Thoracic aorta (tissue), 2 donors: Measurements from ENCODE around the gene HPN. TPM values are rescaled to one million over a fixed set of nuclear protein-coding genes. Genes with fewer than 3 reads are reported as not detected.

ENCODE experiments used
- ATAC-seq: fragments of 150-250 bp; one replicate; pipeline ENCODE4 v1.8.0; 2017; ENCODE audit warnings: low read depth; ENCODE audit not compliant: insufficient number of reproducible peaks, low FRiP score
- DNase-seq: peaks from one replicate; pipeline ENCODE4 v3.0.0-alpha.2; 2020; ENCODE audit warnings: low spot score
- H3K27ac ChIP-seq, 2 donors: fragments of 200-600 bp; sonication (generic); 1 replicate in 1 of 2; 2 replicates in 1 of 2; pipeline ENCODE4 v1.5.1; 2016; ENCODE audit warnings: mild to moderate bottlenecking in 2 of 2, moderate library complexity in 2 of 2
- H3K27me3 ChIP-seq: fragments of 200-600 bp; sonication (generic); replicated peaks from 2 replicates; pipeline ENCODE4 v1.6.0; 2016; ENCODE audit warnings: mild to moderate bottlenecking; ENCODE audit not compliant: insufficient read depth
- H3K36me3 ChIP-seq: fragments of 200-600 bp; sonication (generic); one replicate; pipeline ENCODE4 v1.5.1; 2016
- H3K4me1 ChIP-seq, 2 donors: fragments of 200-600 bp; sonication (generic); 1 replicate in 1 of 2; 2 replicates in 1 of 2; pipeline versions ENCODE4 v1.5.1 to v1.6.0; 2016; ENCODE audit warnings: low read depth in 2 of 2, mild to moderate bottlenecking in 1 of 2; ENCODE audit not compliant: control insufficient read depth in 1 of 2
- H3K4me3 ChIP-seq: fragments of 200-600 bp; sonication (generic); 2 replicates; pipeline ENCODE4 v1.5.1; 2016; ENCODE audit warnings: mild to moderate bottlenecking
- H3K9me3 ChIP-seq: fragments of 200-600 bp; sonication (generic); 2 replicates; pipeline ENCODE4 v1.5.1; 2016
- total RNA-seq, 2 donors: library from RNA; depleted of rRNA; stranded (reverse); fragments of >200 nt; gene quantifications; one replicate each; pipeline versions ENCODE4 v1.1.0 to v1.2.3, GENCODE V29; 2016
- TF ChIP-seq, protein P1 (sequence below): fragments of 200-600 bp; sonication (generic); IDR thresholded peaks from one replicate; pipeline ENCODE4 v1.5.1; 2019; ENCODE audit warnings: antibody characterized with exemption

HPN gene
- total RNA-seq, 2 donors from 2014 or later: 0.35 to 5.4 TPM

- no peak overlapping the region for H3K27ac ChIP-seq
- DNase-seq: no peak
- no peak overlapping the region for H3K4me3 ChIP-seq
- TF ChIP-seq, protein P1, sequence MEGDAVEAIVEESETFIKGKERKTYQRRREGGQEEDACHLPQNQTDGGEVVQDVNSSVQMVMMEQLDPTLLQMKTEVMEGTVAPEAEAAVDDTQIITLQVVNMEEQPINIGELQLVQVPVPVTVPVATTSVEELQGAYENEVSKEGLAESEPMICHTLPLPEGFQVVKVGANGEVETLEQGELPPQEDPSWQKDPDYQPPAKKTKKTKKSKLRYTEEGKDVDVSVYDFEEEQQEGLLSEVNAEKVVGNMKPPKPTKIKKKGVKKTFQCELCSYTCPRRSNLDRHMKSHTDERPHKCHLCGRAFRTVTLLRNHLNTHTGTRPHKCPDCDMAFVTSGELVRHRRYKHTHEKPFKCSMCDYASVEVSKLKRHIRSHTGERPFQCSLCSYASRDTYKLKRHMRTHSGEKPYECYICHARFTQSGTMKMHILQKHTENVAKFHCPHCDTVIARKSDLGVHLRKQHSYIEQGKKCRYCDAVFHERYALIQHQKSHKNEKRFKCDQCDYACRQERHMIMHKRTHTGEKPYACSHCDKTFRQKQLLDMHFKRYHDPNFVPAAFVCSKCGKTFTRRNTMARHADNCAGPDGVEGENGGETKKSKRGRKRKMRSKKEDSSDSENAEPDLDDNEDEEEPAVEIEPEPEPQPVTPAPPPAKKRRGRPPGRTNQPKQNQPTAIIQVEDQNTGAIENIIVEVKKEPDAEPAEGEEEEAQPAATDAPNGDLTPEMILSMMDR: no peak
- H3K36me3 ChIP-seq: no peaks in the 10 kb centered on the region
- H3K4me1 ChIP-seq: peaks cover 3 to 6% of the 10 kb centered on the region in 2 donors
- H3K9me3 ChIP-seq: no peaks in the 10 kb centered on the region
- no peaks in the 10 kb centered on the region for H3K27me3 ChIP-seq
- ATAC-seq: no peak
Observed at GRCh38 chr19:35110974-35111373, 69.5 kb downstream of the HPN start.

- Histone ChIP-seq H3K27ac (no peak overlapping the region), H3K4me3 (no peak overlapping the region), H3K9me3 (no peaks in the 10 kb centered on the region), H3K27me3 (no peaks in the 10 kb centered on the region), H3K4me1 (peaks cover 3 to 6% of the 10 kb centered on the region in 2 donors), H3K36me3 (no peaks in the 10 kb centered on the region)
- TF ChIP-seq, protein P1: no peak
- ATAC-seq: no peak
- no peak for DNase-seq
Observed at GRCh38 chr19:35112995-35113688, 71.6 kb downstream of the HPN start.

DNA sequence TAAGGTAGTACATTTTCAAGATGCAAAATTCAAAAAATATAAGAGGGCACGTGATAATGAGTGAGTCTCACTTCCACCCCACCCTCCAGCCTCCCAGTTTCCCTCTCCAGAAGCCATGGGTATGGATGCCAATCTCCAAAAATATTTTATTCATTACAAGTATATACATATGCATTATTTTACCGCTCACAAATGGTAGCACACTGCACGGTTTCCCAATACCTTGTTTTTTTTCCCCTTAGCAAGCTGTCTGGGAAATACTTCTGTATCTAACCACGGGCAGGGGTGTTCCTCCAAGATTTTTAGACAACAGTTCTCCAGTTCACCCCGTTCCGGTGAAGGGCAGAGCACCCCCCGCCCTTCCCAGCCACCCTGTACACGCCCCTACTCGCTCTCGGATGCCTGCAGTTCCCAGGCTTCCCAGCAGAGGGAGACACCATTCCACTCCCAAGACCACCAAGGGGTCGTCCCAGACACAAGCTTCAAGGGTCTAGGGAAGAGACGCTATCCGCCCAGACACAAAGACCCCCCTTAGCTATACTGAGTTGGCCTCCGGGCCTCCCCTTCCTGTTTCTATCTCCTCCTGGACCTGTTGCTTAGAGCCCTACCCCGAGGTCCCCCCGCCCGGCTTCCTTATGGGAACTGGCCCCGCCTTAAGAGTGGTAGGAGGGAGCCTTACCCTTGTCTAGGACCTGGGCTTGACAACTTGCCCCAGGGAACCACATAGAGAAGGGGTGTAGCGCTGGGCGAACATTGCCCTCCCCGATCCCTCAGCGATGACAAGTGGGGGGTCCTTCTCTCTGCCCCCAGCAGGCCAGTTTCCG lies 73.0 kb downstream of the HPN start:
- H3K27ac ChIP-seq: no peak overlapping the region
- DNase-seq (no peak), ATAC-seq (peak; percentile 69)
- H3K4me1 ChIP-seq: peaks cover 3 to 6% of the 10 kb centered on the region in 2 donors
- peak overlapping the region; percentile 64 for H3K4me3 ChIP-seq
- TF ChIP-seq, protein P1: peak; percentile 97
- H3K36me3 ChIP-seq: no peaks in the 10 kb centered on the region
- H3K9me3 ChIP-seq: no peaks in the 10 kb centered on the region
- H3K27me3 ChIP-seq: no peaks in the 10 kb centered on the region

DNA sequence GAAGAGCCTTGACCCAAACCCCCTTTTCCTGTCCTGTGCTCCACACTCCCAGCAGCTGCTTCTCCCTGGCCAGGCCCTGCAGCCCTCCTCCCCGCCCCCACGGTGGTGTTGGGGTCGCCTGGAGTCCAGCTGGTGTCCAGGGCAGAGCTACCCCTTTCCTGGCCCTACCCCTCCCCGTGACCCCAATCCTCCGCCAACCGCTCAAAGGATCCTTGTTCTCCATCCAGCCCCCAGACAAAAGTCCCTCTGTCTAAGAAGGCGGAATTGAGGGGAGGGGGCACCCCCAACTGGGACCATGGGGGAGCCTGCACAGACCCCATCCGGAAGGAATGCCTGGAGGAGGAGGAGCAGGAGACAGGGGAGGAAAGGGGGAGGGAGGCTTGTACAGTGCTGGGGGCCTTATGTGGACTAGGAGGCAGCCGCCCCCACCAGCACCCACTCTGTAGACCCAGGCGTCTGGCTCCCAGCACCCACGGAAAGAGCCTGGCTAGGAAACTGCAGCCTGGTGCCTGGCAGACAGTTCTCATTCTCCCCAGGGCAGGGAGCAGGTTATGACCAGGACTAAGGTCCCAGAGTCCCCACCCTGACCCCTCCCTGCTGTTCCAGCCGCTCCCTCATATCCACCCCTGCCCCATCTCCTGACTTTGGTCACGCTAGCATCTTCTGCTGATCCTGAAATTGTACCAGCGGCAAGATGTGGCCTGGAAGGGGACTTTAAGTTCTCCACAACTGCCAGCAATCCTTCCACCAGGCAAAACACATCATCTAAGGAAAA lies 73.8 kb downstream of the HPN start, which contains the start of gene FXYD3:
Gene FXYD3, plus strand, starts transcription at position 647 of the 775 bp plus-strand sequence. CDS start 3,554 bp downstream, outside the sequence.
- no peak within 1 kb of the TSS for H3K27ac ChIP-seq
- peaks cover 3 to 6% of the 10 kb centered on the region in 2 donors for H3K4me1 ChIP-seq
- ATAC-seq (no peak), DNase-seq (no peak)
- TF ChIP-seq, protein P1: no peak
- H3K27me3 ChIP-seq: no peaks in the 10 kb centered on the region
- no peaks in the 10 kb centered on the region for H3K9me3 ChIP-seq
- H3K36me3 ChIP-seq: no peaks in the 10 kb centered on the region
- peak within 1 kb of the TSS; percentile 64 for H3K4me3 ChIP-seq

Other genes with a start within 250 kb of the HPN start
- 1 to 10 TPM; 1.5 to 1.7 TPM for gene ZNF30, start 114.8 kb upstream of the HPN start, total RNA-seq
- gene ZNF792, start 77.5 kb upstream of the HPN start, total RNA-seq: 1 to 10 TPM; 5.5 to 8.5 TPM
- gene GRAMD1A, start 41.4 kb upstream of the HPN start, total RNA-seq: 10 to 100 TPM; 42.9 to 83.5 TPM
- 10 to 100 TPM; 25.1 to 26.0 TPM for gene SCN1B, start 11.3 kb upstream of the HPN start, total RNA-seq
- 1 to 10 TPM in 1 of 2 donors, under 1 TPM in 1; 0.68 to 6.4 TPM for gene FXYD3, start 74.1 kb downstream of the HPN start, total RNA-seq
- 10 to 100 TPM in 1 of 2 donors, 1 to 10 TPM in 1; 7.9 to 17.4 TPM for gene LGI4, start 93.3 kb downstream of the HPN start, total RNA-seq
- gene FXYD1, start 97.1 kb downstream of the HPN start, total RNA-seq: 10 to 100 TPM; 50.7 to 65.8 TPM
- gene FXYD7, start 101.5 kb downstream of the HPN start, total RNA-seq: not detected
- gene FXYD5, start 113.0 kb downstream of the HPN start, total RNA-seq: 100 to 1,000 TPM in 1 of 2 donors, 10 to 100 TPM in 1; 65.0 to 106 TPM
- not detected for gene FAM187B, start 187.0 kb downstream of the HPN start, total RNA-seq
- 1 to 10 TPM; 7.6 to 9.3 TPM for gene LSR, start 207.3 kb downstream of the HPN start, total RNA-seq
- gene USF2, start 227.2 kb downstream of the HPN start, total RNA-seq: 100 to 1,000 TPM in 1 of 2 donors, 10 to 100 TPM in 1; 90.4 to 143 TPM
- under 1 TPM in 1 of 2 donors, not detected in 1; 0.28 TPM for gene HAMP, start 240.8 kb downstream of the HPN start, total RNA-seq